HG02610 (cell line): Measurements from ENCODE around the gene CBX8.

Source experiments
- ATAC-seq: cut with Tn5 transposase; IDR thresholded peaks from one replicate; pipeline ENCODE4 v1.9.1; 2021; ENCODE audit warnings: mild to moderate bottlenecking, moderate library complexity; ENCODE audit not compliant: unreplicated experiment

CBX8 gene

DNA sequence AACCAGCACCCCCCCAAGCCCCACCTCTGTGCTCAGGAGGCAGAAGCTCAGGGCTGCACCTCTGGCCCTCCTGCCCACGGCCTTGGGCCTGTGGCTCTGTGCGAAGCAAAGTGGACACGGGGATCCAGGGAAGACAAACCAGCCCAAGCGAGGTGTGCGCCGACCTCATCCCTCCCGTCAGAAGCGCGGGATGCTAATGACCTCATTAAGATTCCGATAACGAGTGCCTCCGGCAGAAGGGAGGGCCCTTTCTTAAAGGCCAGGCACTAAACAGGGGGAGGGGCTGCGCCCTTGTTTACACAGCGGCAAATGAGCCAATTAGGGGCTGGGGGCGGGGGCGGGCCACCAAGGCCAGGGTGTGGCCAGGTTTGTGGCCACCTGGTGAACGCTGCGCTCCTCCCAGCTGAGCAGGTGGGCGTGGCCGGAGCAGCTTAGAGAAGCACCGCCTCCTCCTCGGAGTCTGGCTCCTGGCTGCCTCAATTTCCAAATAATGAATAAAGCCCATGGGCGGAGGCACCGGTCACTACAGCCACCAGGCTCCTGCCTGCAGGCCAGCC is 39.2 kb upstream of the CBX8 start:
- no peak for ATAC-seq

- ATAC-seq: no peak
These were observed 38.6 kb upstream of the CBX8 start for GRCh38 chr17:79835470-79835899.

DNA sequence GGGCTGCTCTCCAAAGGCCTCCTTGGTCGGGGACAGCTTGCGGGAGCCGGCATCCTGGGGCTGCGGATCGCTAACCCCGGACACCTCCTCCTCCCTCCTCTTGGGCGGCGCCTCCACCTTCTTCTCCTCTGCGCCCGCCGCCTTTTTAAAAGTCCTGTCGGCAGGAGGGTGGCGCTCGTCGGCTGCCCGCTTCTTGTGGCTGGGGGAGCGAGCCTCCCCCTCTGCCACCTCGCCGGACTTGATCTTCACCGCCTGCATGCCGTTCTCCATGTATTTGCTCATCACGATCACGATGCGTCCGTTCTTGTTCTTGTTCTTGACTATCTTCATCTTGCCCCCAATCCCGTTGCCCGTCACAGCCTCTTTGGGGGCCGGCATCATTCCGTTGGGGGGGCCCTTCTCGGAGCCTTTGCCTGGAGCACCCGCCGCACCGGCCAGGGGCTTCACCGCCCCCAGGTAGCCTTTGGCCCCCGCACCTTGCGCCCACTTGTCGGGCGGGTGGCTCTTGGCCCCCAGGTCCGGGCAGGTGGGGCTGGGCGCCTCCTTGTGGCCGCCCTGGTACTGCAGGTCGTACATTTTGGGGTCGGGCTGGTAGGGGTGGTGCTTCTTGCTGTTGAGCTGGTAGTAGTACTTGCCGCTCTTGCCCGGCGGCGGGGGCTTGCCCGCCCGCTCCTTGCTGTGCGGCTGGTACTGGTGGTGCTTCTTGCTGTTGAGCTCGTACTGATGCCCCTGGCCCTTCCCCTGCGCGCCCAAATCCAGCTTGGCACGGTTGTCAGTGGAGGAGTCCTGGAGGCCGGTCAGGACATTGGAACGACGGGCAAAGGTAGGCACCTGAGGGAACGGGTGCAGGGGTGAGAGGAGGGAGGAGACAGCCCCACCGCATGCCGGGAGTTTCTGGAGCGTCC is 37.9 kb upstream of the CBX8 start:
- ATAC-seq: no peak

DNA sequence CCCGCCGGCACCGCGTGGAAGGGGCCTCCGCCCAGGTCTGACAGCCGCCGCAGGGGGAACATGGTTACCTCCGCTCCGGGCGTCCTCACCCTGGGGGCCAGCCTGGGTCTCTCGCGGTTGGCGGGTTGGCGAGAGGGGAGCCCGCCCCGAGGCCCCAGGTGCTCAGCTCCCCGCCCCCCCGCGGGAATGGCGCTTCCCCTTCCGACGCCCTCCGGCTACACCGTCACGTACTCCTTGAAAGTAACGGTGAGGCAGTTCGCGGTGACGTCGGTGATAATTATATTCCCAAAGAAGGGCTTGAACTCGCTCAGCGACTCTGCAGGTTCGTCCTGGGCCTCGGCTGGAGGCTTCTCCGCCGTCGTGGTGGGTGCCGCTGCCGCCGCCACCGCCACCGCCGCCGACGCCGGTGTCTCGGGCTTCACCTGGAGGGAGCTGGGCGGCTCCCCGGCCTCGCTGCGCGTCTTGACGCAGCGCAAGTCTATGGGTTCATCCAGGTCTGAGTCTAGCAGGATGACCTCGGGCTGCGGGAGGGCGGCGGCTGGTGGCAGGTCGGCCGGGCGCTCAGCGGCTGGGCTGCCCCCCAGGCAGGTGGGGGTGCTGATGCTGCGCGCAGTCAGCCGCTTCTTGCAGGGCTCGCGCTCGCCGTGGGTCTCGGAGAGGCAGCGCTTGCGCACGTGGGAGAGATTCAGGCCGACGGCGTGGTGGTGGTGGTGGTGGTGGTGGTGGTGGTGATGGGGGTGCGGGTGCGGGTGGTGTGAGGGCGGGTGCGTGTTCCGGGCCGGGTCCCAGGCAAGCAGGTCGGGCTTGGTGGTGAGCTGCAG is 37.1 kb upstream of the CBX8 start:
- ATAC-seq: no peak

DNA sequence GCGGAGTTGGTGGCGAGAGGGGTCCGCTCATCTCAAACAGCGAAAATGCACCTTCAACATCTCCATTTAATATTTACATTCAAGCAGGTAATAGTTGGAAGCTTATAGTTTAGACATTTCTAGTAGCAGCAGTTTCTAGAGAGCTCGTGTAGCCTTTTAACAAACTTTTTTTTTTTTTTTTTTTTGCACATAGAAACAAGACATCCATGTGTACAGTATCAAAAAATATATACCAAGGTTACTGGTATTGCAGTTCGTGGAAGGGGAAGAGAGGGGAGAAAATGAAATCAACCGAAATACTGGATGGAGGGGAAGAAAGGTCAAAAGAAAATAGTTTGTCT is 36.2 kb upstream of the CBX8 start:
- no peak for ATAC-seq

GRCh38 chr17:79832218-79833109 is 35.6 kb upstream of the CBX8 start:
- ATAC-seq: no peak

DNA sequence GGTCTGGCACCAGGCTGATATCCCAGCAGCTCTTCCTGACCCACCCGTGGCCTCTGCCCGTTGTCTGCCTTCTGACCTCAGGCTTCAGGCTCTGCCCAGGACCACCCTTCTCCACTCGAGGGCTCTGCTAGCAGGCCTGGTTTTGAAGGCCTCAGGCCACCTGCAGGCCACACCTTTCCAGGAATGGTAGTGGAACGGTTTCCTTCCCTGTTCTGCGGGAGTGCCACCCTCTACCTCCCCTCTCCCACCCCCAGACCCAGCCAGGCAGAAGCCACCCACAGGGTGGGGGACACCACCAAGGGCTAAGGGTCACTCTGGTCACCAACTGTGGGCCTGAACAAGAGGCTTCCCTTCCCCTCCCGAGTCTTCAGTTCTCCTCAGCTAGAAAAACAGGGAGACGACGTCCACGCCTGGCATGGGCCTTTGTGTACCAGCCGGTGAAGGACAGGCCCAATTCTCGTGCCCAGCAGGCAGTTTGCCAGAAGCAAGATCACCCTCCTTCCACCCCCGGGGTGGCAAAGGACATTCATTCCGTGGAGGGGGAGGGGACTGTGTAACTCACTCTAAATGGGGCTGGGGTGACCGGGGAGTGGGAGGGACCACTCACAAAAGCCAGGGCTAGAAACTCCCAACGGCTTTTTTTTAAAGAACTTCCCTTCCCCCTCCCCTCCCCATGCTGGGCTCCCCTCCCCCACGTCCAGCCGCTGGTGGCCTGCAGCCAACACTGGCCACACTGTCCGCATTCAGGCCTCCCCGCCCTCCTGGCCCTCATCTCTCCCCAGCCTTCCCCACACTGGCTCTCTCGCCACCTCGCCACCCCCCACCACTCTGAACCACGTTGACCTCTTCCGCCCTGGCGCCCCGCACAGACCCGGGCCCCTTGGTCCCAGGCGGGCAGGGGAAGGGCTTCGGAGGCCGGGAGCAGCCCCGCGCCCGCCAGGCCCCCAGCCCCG is 34.7 kb upstream of the CBX8 start:
- ATAC-seq: no peak

- no peak for ATAC-seq
These were observed 33.9 kb upstream of the CBX8 start for GRCh38 chr17:79830763-79831264.

- ATAC-seq: no peak
These were observed 33.4 kb upstream of the CBX8 start for GRCh38 chr17:79830303-79830702.

DNA sequence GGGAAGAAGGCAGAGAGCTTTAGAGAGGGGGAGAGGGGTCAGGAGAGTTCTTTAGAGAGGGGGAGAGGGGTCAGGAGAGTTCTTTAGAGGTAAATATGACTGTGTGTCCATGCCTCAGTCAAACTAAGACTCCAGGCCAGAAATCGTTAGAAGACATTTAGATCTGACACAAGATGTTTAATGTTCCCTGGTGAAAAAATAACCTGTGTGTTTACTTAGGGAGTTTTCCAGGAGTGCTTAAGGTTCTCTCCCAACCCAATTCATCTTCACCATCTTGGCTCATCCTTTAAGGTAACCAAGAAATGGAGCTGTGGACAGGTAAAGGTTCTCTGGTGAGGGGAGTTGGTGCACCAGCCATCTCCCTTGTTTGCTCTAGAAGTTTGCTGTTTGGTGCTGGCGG is 32.6 kb upstream of the CBX8 start:
- no peak for ATAC-seq

- ATAC-seq: no peak
These were observed 32.1 kb upstream of the CBX8 start for GRCh38 chr17:79829004-79829403.

DNA sequence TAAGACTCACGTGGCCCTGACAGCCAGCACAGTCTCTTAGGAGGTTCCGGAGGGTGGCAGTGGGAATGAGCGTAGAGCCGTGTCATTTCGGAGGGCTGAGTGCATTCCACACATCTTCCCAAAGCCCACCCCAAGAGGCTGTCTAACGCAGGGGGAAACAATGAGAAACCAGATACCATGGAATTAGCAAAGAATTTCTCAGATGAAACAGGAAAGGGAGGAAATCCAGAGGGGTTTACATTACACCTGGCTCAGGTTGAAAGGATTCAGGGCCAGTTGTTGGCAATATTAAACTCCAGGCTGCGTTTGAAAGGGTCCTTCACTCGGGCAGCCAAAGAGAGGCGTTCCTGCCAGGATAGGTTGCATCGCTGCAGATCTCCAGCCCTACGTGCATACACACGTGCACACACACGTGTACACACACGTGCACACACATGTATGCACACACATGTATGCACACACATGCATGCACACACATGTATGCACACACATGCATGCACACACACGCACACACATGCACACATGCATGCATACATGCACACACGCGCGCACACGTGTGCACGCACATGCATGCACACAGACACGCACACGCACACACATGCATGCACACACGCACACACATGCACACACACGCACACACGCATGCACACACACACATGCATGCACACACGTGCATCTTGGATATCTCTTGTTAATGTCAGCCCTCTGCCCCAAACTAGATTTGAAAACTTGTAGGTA is 30.1 kb upstream of the CBX8 start:
- no peak for ATAC-seq

DNA sequence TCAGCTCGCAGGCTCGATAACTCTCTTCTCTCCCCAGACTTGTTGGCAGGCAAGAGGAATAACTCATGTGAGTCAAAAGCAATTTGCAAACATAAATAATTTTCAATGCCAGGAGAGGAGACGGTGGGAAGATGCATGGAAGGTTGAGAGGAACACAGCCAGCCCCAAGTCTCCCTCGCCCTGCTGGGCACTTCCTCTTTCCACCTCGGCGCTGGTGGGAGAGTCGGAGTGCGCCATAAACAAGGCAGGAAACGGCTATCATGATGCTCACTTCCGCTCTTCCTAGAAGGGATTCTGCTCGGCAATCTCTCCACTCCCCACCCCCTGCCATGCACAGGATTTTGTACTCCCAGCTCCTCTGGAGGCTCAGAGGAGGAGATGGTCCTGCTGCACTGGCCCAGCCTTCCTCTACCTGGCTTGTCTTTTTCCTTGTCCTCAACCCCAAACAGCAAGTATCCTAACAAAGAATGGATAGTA is 29.4 kb upstream of the CBX8 start:
- ATAC-seq: no peak

- ATAC-seq: no peak
These were observed 28.7 kb upstream of the CBX8 start for GRCh38 chr17:79825580-79825921.

- ATAC-seq: no peak
These were observed 28.2 kb upstream of the CBX8 start for GRCh38 chr17:79824893-79825579.

- no peak for ATAC-seq
These were observed 27.4 kb upstream of the CBX8 start for GRCh38 chr17:79824234-79824633.

GRCh38 chr17:79822583-79823124 is 25.8 kb upstream of the CBX8 start:
- ATAC-seq: no peak
